Measurements from ENCODE around the gene ARHGAP24. TPM values are rescaled to one million over a fixed set of nuclear protein-coding genes. Genes with fewer than 3 reads are reported as not detected.
"Not testable (repeated sequence)": the region's sequence is repeated elsewhere in the genome, so short reads cannot be mapped to it uniquely, and the experiment has no call there.

The ARHGAP24 gene
- total and polyA plus RNA-seq, 10 of the 15 experiments (the other 5 are each of a cell fraction or from before 2014, with no cell fraction given), result 0.10 to 4.2 (median 0.52) TPM

DNA sequence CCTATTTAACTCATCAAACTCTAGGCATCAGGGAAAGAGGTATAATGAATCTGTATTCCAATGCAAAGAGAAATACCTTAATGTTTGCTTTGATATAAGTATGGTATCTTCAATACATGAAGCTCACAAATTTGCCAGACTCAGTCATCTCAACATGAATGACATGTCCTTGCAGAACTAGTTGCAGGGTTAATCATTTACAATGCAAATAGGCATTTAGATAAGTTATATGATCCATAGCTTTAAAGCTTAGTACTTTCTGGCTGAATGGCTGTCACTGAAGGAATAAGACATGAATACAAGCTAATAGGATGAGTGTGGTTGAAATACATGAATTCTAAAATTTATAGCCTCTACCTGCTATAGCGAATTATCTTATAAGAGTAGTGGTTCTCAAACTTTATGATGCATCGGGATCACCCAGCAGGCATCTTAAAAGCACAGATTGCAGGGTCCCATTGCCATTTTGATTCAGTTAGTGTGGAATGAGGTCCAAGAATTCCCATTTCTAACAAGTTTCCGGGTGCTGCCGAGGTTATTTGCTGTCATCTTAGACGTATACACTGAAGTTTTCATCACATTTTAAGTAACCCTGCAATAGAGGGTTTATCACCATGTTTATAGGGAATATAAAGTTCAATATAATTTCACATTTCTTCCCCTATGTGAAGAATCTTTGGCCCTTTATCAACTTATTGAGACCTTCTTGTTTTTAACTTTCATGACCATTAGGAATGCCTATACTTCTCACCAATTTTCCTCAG lies 439.2 kb downstream of the ARHGAP24 start:
- POLR2A ChIA-PET, result no interaction called here
- DNase-seq (ENCODE audit: low read depth, low spot score) (no peak), FAIRE-seq (no peak), ATAC-seq (no peak)
- Histone ChIP-seq H2AFZ (ENCODE audit: control insufficient read depth, low read depth, low read length) (no peak overlapping the region), H3K4me2 (ENCODE audit: control insufficient read depth, insufficient read depth) (no peak overlapping the region), H3K4me3 (no peak overlapping the region), H3K79me2 (ENCODE audit: control insufficient read depth, insufficient read depth, low read length) (no peaks in the 10 kb centered on the region), H3K9ac (ENCODE audit: control insufficient read depth, insufficient read depth, low read length) (no peak overlapping the region), H3K36me3 (ENCODE audit: control insufficient read depth in 2 of 2, insufficient read depth in 2 of 2, low read length in 1 of 2) (no peaks in the 10 kb centered on the region), H4K20me1 (ENCODE audit: control insufficient read depth, insufficient read depth) (no peaks in the 10 kb centered on the region), H3K27ac (ENCODE audit: control insufficient read depth, insufficient read depth) (no peak overlapping the region), H3K4me1 (ENCODE audit: control insufficient read depth, insufficient read depth, low read length) (no peaks in the 10 kb centered on the region), H3K9me3 (replicated peaks; ENCODE audit: control insufficient read depth, insufficient read depth, low read length) (no peaks in the 10 kb centered on the region), H3K27me3 (replicated peaks in 1 of 2; ENCODE audit: control insufficient read depth in 2 of 2, insufficient read depth in 2 of 2, low read length in 1 of 2) (no peaks in the 10 kb centered on the region; a peak in 1 of 4 replicates)
- WGBS (ENCODE audit: insufficient coverage, insufficient replicate concordance, low lambda C conversion rate, missing lambda C conversion rate), result 76% methylated on average over 5 of the region's 5 CpGs
- intact Hi-C loops (cut with micrococcal nuclease; ENCODE audit: unreplicated experiment), result no loop called here
- in situ Hi-C loops (cut with MboI), result no loop called here
- BruUV-seq (replicated peaks), result no TSS peak
- TF ChIP-seq RELA (IDR thresholded peaks at IDR 0.05; ENCODE audit: borderline replicate concordance, partially characterized antibody) (no peak), SUZ12 (IDR thresholded peaks at IDR 0.05; ENCODE audit: unreplicated experiment) (no peak), JUND (IDR thresholded peaks at IDR 0.05; ENCODE audit: low read depth, low read length) (no peak), YBX1 (IDR thresholded peaks at IDR 0.05) (no peak), SPI1 (IDR thresholded peaks at IDR 0.05; ENCODE audit: borderline replicate concordance, insufficient read depth, low read depth, low read length) (no peak), RAD21 (IDR thresholded peaks at IDR 0.05; ENCODE audit: insufficient read depth, low read depth, low read length) (no peak), NFYB (IDR thresholded peaks at IDR 0.05; ENCODE audit: insufficient read depth, low read depth, low read length) (no peak), ZNF384 (IDR thresholded peaks at IDR 0.05; ENCODE audit: borderline replicate concordance, low read depth, low read length) (no peak), NBN (IDR thresholded peaks at IDR 0.05) (no peak), TARDBP (IDR thresholded peaks at IDR 0.05; ENCODE audit: borderline replicate concordance) (no peak)
- TF ChIP-seq, protein P1, sequence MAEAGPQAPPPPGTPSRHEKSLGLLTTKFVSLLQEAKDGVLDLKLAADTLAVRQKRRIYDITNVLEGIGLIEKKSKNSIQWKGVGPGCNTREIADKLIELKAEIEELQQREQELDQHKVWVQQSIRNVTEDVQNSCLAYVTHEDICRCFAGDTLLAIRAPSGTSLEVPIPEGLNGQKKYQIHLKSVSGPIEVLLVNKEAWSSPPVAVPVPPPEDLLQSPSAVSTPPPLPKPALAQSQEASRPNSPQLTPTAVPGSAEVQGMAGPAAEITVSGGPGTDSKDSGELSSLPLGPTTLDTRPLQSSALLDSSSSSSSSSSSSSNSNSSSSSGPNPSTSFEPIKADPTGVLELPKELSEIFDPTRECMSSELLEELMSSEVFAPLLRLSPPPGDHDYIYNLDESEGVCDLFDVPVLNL (IDR thresholded peaks at IDR 0.05; ENCODE audit: low read depth, low read length), result no peak
- TF ChIP-seq, protein P2, sequence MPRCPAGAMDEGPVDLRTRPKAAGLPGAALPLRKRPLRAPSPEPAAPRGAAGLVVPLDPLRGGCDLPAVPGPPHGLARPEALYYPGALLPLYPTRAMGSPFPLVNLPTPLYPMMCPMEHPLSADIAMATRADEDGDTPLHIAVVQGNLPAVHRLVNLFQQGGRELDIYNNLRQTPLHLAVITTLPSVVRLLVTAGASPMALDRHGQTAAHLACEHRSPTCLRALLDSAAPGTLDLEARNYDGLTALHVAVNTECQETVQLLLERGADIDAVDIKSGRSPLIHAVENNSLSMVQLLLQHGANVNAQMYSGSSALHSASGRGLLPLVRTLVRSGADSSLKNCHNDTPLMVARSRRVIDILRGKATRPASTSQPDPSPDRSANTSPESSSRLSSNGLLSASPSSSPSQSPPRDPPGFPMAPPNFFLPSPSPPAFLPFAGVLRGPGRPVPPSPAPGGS (IDR thresholded peaks at IDR 0.05; ENCODE audit: borderline replicate concordance, insufficient read depth, low read depth, low read length, poor library complexity, severe bottlenecking), result no peak
- SMC1A ChIA-PET (ENCODE audit: uncharacterized antibody, unreplicated experiment), result interaction anchor here (0.8 kb wide), 1 partner anchor 82 kb away, joined by 3 read pairs; no protein-coding TSS in a partner anchor
- CTCF ChIA-PET, result no interaction called here
- RAD21 ChIA-PET (ENCODE audit: unreplicated experiment), result no interaction called here

DNA sequence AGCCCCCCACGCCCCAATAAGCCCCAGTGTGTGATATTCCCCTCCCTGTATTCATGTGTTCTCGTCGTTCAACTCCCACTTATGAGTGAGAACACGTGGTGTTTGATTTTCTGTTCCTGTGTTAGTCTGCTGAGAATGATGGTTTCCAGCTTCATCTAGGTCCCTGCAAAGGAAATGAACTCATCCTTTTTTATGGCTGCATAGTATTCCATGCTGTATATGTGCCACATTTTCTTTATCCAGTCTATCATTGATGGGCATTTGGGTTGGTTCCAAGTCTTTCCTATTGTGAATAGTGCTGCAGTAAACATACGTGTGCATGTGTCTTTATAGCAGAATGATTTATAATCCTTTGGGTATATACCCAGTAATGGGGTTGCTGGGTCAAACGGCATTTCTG lies 440.6 kb downstream of the ARHGAP24 start:
- intact Hi-C loops (cut with micrococcal nuclease; ENCODE audit: unreplicated experiment); H3K9me3 ChIP-seq (replicated peaks; ENCODE audit: control insufficient read depth, insufficient read depth, low read length); ATAC-seq; H3K4me2 ChIP-seq (ENCODE audit: control insufficient read depth, insufficient read depth); FAIRE-seq; H3K27ac ChIP-seq (ENCODE audit: control insufficient read depth, insufficient read depth); RAD21 ChIA-PET (ENCODE audit: unreplicated experiment); CTCF ChIA-PET; H3K4me3 ChIP-seq; DNase-seq (ENCODE audit: low read depth, low spot score); H3K79me2 ChIP-seq (ENCODE audit: control insufficient read depth, insufficient read depth, low read length); BruUV-seq (replicated peaks); H3K4me1 ChIP-seq (ENCODE audit: control insufficient read depth, insufficient read depth, low read length); in situ Hi-C loops (cut with MboI); SMC1A ChIA-PET (ENCODE audit: uncharacterized antibody, unreplicated experiment); H4K20me1 ChIP-seq (ENCODE audit: control insufficient read depth, insufficient read depth); H3K27me3 ChIP-seq (replicated peaks in 1 of 2; ENCODE audit: control insufficient read depth in 2 of 2, insufficient read depth in 2 of 2, low read length in 1 of 2); H3K9ac ChIP-seq (ENCODE audit: control insufficient read depth, insufficient read depth, low read length); H2AFZ ChIP-seq (ENCODE audit: control insufficient read depth, low read depth, low read length); POLR2A ChIA-PET; H3K36me3 ChIP-seq (ENCODE audit: control insufficient read depth in 2 of 2, insufficient read depth in 2 of 2, low read length in 1 of 2): not testable (repeated sequence)
- WGBS (ENCODE audit: insufficient coverage, insufficient replicate concordance, low lambda C conversion rate, missing lambda C conversion rate), result 37% methylated on average over 6 of the region's 6 CpGs
